Activated CD4-positive, alpha-beta memory T cell treated with anti-CD3 and anti-CD28 coated beads, Interleukin-2, amount 10 ng/mL, durations not matched to agents 7 days and 5 days (primary cell): ENCODE measurements around the gene MYOM3. TPM values are rescaled to one million over a fixed set of nuclear protein-coding genes. Genes with fewer than 3 reads are reported as not detected.
"Not testable (repeated sequence)": the region's sequence is repeated elsewhere in the genome, so short reads cannot be mapped to it uniquely, and the experiment has no call there.

Experiments
- CTCF ChIA-PET: fragments of 350-600 bp; sonication (Branson Sonifier 250); formaldehyde crosslinking; loops from one replicate; lab custom pipeline; 2021; ENCODE audit warnings: antibody characterized with exemption, inconsistent platforms; lab: Charles Lee
- POLR2A ChIA-PET: fragments of 350-600 bp; sonication (Branson Sonifier 250); formaldehyde crosslinking; loops from one replicate; lab custom pipeline; 2021; ENCODE audit warnings: antibody characterized with exemption; lab: Charles Lee
- DNase-seq: peaks from one replicate; pipeline ENCODE4 v3.0.0-alpha.2; 2020
- H3K27ac Mint-ChIP-seq: one replicate; pipeline ENCODE4 v1.8.0; 2021; ENCODE audit warnings: mild to moderate bottlenecking, mixed read lengths
- H3K27me3 Mint-ChIP-seq: one replicate; pipeline ENCODE4 v1.8.0; 2021; ENCODE audit warnings: mixed read lengths
- H3K36me3 Mint-ChIP-seq: one replicate; pipeline ENCODE4 v1.8.0; 2021; ENCODE audit warnings: low read depth, mixed read lengths
- H3K4me1 Mint-ChIP-seq: one replicate; pipeline ENCODE4 v1.8.0; 2021; ENCODE audit warnings: mixed read lengths
- H3K4me3 Mint-ChIP-seq: one replicate; pipeline ENCODE4 v1.8.0; 2021; ENCODE audit warnings: mild to moderate bottlenecking, mixed read lengths
- H3K9me3 Mint-ChIP-seq: one replicate; pipeline ENCODE4 v1.8.0; 2021; ENCODE audit warnings: mixed read lengths
- total RNA-seq, 2 experiments: library from RNA; stranded (reverse); gene quantifications; one replicate each; pipeline ENCODE4 v1.2.3, GENCODE V29; 2021

The MYOM3 gene
- total RNA-seq, 2 experiments from 2014 or later: not detected

- no peaks in the 10 kb centered on the region for H3K4me1 Mint-ChIP-seq
- DNase-seq: no peak
- no peaks in the 10 kb centered on the region for H3K36me3 Mint-ChIP-seq
- no peaks in the 10 kb centered on the region for H3K9me3 Mint-ChIP-seq
- H3K27ac Mint-ChIP-seq: no peak overlapping the region
- no peak overlapping the region for H3K4me3 Mint-ChIP-seq
- peaks cover 5% of the 10 kb centered on the region for H3K27me3 Mint-ChIP-seq
- POLR2A ChIA-PET: no interaction called here
- CTCF ChIA-PET: interaction anchor here (1.2 kb wide), 1 partner anchor 43 kb away, joined by 3 read pairs; no protein-coding TSS in a partner anchor
Observed at GRCh38 chr1:24047110-24047477, 64.8 kb downstream of the MYOM3 start.

- Mint-ChIP-seq H3K27ac (no peak overlapping the region), H3K9me3 (no peaks in the 10 kb centered on the region), H3K27me3 (peaks cover 5% of the 10 kb centered on the region), H3K4me1 (no peaks in the 10 kb centered on the region), H3K36me3 (no peaks in the 10 kb centered on the region), H3K4me3 (no peak overlapping the region)
- CTCF ChIA-PET: interaction anchor here (1.2 kb wide), 1 partner anchor 42 kb away, joined by 3 read pairs; no protein-coding TSS in a partner anchor
- POLR2A ChIA-PET: interaction anchor here (1.5 kb wide), 1 partner anchor 42 kb away, joined by 3 read pairs; no protein-coding TSS in a partner anchor
- DNase-seq: no peak
Observed at GRCh38 chr1:24045771-24046170, 66.2 kb downstream of the MYOM3 start.

DNA sequence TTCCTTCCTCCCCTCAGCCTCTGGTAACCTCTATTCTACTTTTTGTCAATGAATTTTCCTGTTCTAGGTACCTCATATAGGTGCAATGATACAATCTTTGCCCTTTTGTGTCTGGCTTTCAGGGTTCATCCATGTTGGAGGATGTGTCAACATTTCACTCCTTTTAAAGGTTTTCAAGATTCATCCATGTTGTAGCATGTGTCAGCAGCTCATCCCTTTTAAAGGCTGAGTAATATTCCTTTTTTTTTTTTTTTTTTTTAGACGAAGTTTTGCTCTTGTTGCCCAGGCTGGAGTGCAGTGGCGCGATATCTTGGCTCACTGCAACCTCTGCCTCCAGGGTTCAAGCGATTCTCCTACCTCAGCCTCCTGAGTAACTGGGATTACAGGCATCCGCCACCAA is 67.3 kb downstream of the MYOM3 start:
- H3K27me3 Mint-ChIP-seq, H3K27ac Mint-ChIP-seq, H3K9me3 Mint-ChIP-seq, H3K36me3 Mint-ChIP-seq, H3K4me1 Mint-ChIP-seq, DNase-seq, H3K4me3 Mint-ChIP-seq: not testable (repeated sequence)
- CTCF ChIA-PET: interaction anchor here (0.7 kb wide), 1 partner anchor 543 kb away, joined by 3 read pairs; no protein-coding TSS in a partner anchor
- POLR2A ChIA-PET: interaction anchor here (0.6 kb wide), 1 partner anchor 93 kb away, joined by 4 read pairs; no protein-coding TSS in a partner anchor

GRCh38 chr1:24043345-24044032 is 68.4 kb downstream of the MYOM3 start:
- Mint-ChIP-seq H3K27me3 (peaks cover 10% of the 10 kb centered on the region), H3K9me3 (no peaks in the 10 kb centered on the region), H3K36me3 (no peaks in the 10 kb centered on the region), H3K4me1 (no peaks in the 10 kb centered on the region), H3K27ac (no peak overlapping the region), H3K4me3 (no peak overlapping the region)
- no peak for DNase-seq
- ChIA-PET CTCF (interaction anchor here (0.6 kb wide), 1 partner anchor 189 kb away, joined by 3 read pairs; no protein-coding TSS in a partner anchor), POLR2A (no interaction called here)

- Mint-ChIP-seq H3K4me3 (no peak overlapping the region), H3K36me3 (no peaks in the 10 kb centered on the region), H3K27ac (no peak overlapping the region), H3K9me3 (no peaks in the 10 kb centered on the region), H3K27me3 (peaks cover 10% of the 10 kb centered on the region), H3K4me1 (no peaks in the 10 kb centered on the region)
- POLR2A ChIA-PET: no interaction called here
- CTCF ChIA-PET: no interaction called here
- DNase-seq: no peak
Observed at GRCh38 chr1:24042315-24042714, 69.6 kb downstream of the MYOM3 start.

GRCh38 chr1:24036088-24036487 is 75.8 kb downstream of the MYOM3 start:
- POLR2A ChIA-PET: no interaction called here
- CTCF ChIA-PET: no interaction called here
- Mint-ChIP-seq H3K9me3 (no peaks in the 10 kb centered on the region), H3K4me1 (peaks cover 3% of the 10 kb centered on the region), H3K36me3 (no peaks in the 10 kb centered on the region), H3K4me3 (no peak overlapping the region), H3K27me3 (peaks cover 12% of the 10 kb centered on the region), H3K27ac (no peak overlapping the region)
- DNase-seq: no peak

DNA sequence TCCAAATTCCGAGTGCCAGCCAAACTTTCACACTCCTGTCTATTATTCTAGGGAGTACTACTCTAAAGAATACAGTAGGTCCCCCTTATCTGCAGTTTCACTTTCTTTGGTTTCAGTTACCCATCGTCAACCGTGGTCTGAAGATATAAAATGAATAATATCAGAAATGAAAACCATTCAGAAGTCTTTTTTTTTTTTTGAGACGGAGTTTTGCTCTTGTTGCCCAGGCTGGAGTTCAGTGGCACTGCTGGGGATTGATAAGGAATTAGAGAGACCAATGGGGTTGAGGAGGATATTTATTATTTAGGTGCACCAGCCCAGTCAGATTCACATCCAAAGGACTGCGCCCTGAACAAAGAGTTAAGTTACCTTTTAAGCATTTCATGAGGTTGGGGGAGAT is 79.0 kb downstream of the MYOM3 start:
- DNase-seq: no peak
- no peaks in the 10 kb centered on the region for H3K9me3 Mint-ChIP-seq
- H3K4me1 Mint-ChIP-seq: peaks cover 3% of the 10 kb centered on the region
- ChIA-PET CTCF (no interaction called here), POLR2A (no interaction called here)
- no peaks in the 10 kb centered on the region for H3K36me3 Mint-ChIP-seq
- no peak overlapping the region for H3K4me3 Mint-ChIP-seq
- H3K27ac Mint-ChIP-seq: no peak overlapping the region
- peaks cover 7% of the 10 kb centered on the region for H3K27me3 Mint-ChIP-seq

GRCh38 chr1:24030976-24031516 is 80.9 kb downstream of the MYOM3 start:
- not testable (repeated sequence) for H3K9me3 Mint-ChIP-seq, DNase-seq

DNA sequence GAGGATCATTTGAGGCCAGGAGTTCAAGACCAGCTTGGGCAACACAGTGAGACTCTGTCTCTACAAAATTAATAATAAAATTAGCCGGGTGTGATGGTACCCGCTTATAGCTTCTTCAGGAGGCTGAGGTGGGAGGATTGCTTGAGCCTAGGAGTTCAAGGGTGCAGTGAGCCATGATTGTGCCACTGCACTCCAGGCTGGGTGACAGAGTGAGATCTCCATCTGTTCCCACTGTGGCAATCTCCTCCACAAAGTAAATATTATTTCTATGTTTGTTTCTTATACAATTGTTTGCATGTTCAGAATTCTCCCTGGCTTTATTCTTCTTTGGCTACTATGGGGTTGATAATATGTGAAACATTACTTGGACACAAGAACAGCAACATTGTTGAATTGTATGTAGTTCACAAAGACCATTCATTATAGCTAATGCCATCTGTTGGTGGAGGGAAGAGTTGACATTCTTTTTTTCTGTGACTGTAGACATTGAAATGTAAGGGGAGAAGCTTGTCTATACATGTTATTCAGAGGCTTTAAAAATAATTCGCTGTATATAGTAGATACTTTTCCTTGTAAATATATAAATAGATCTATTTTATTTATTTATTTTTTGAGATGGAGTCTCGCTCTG is 84.0 kb downstream of the MYOM3 start:
- H3K9me3 Mint-ChIP-seq: no peaks in the 10 kb centered on the region
- no peak overlapping the region for H3K27ac Mint-ChIP-seq
- no peak overlapping the region for H3K4me3 Mint-ChIP-seq
- no peaks in the 10 kb centered on the region for H3K36me3 Mint-ChIP-seq
- H3K4me1 Mint-ChIP-seq: peaks cover under 1% of the 10 kb centered on the region
- CTCF ChIA-PET: interaction anchor here (0.7 to 1.5 kb wide), 4 partner anchors 74 to 256 kb away, joined by 3 to 10 read pairs (median 3); no protein-coding TSS in a partner anchor
- POLR2A ChIA-PET: interaction anchor here (1.0 to 1.4 kb wide), 3 partner anchors 47 to 68 kb away, joined by 3 to 6 read pairs (median 5); partner anchors contain the start of genes PNRC2 and SRSF10
- no peaks in the 10 kb centered on the region for H3K27me3 Mint-ChIP-seq
- no peak for DNase-seq

More at GRCh38 chr1:24030976-24031516, 80.9 kb downstream of the MYOM3 start:
- POLR2A ChIA-PET, H3K4me1 Mint-ChIP-seq, H3K36me3 Mint-ChIP-seq, H3K4me3 Mint-ChIP-seq, H3K27ac Mint-ChIP-seq, H3K27me3 Mint-ChIP-seq: not testable (repeated sequence)
- CTCF ChIA-PET: interaction anchor here (1.1 kb wide), 1 partner anchor 11 kb away, joined by 3 read pairs; no protein-coding TSS in a partner anchor

- Mint-ChIP-seq H3K4me1 (no peaks in the 10 kb centered on the region), H3K9me3 (no peaks in the 10 kb centered on the region), H3K27me3 (peaks cover 4% of the 10 kb centered on the region), H3K4me3 (no peak overlapping the region), H3K27ac (no peak overlapping the region), H3K36me3 (no peaks in the 10 kb centered on the region)
- ChIA-PET CTCF (no interaction called here), POLR2A (no interaction called here)
- DNase-seq: no peak
Observed at GRCh38 chr1:24022581-24023361, 89.2 kb downstream of the MYOM3 start.

DNA sequence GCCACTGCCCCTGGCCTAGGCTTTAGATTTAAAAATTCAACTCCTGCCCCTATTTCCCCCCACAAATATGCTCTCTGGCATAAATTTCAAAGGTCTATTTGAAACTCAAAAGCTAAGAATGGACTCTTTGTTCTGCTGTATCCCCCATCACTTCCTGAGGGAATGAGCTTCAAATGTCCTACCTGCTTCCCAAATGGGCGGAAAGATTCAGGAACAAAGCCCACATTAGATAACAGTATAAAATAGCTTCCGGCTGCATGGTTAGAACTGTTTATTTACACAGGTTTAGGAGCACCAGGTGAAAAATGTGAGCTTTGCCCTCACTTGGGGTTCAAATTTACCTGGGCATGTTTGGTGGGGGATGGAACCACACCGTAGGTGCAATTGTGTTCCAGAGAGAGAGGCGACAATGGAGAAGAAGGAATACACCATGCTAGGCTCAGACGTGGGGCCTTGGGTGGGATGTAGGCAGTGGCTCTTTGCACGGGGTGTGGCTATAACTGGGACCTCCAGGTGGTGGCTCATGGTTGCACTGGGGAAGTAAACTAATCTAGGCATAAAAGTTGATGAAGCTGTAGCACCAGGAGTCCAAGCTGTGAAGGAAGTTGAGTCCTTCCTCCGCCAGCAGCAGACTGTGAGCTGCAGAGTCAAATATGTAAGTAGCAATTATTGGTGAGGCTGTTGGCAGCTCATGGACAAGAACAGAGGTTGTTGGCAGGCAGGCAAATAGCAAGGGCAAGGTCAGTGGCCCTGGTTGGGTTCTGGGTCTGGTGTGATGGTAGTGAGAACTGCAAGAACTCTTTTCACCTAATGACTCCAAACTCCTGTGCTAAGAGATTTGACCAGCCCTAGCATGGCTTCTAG is 90.3 kb downstream of the MYOM3 start:
- peaks cover 4% of the 10 kb centered on the region for H3K27me3 Mint-ChIP-seq
- ChIA-PET POLR2A (interaction anchor here (1.6 kb wide), 1 partner anchor 41 kb away, joined by 6 read pairs; the partner anchor contains the start of gene SRSF10), CTCF (no interaction called here)
- no peaks in the 10 kb centered on the region for H3K4me1 Mint-ChIP-seq
- DNase-seq: no peak
- H3K4me3 Mint-ChIP-seq: no peak overlapping the region
- H3K9me3 Mint-ChIP-seq: no peaks in the 10 kb centered on the region
- no peaks in the 10 kb centered on the region for H3K36me3 Mint-ChIP-seq
- H3K27ac Mint-ChIP-seq: no peak overlapping the region

- ChIA-PET CTCF (interaction anchor here (0.8 kb wide), 1 partner anchor 10 kb away, joined by 3 read pairs; no protein-coding TSS in a partner anchor), POLR2A (interaction anchor here (1.6 kb wide), 1 partner anchor 40 kb away, joined by 6 read pairs; the partner anchor contains the start of gene SRSF10)
- peaks cover 4% of the 10 kb centered on the region for H3K27me3 Mint-ChIP-seq
- H3K27ac Mint-ChIP-seq: no peak overlapping the region
- no peaks in the 10 kb centered on the region for H3K9me3 Mint-ChIP-seq
- H3K36me3 Mint-ChIP-seq: no peaks in the 10 kb centered on the region
- no peak for DNase-seq
- no peaks in the 10 kb centered on the region for H3K4me1 Mint-ChIP-seq
- no peak overlapping the region for H3K4me3 Mint-ChIP-seq
Observed at GRCh38 chr1:24020470-24020869, 91.5 kb downstream of the MYOM3 start.
